CD8-positive, alpha-beta memory T cell (primary cell): ENCODE data around the gene ACSM5. TPM values are rescaled to one million over a fixed set of nuclear protein-coding genes. Genes with fewer than 3 reads are reported as not detected.

Experiments
- CTCF ChIA-PET: fragments of 350-600 bp; sonication (Branson Sonifier 250); formaldehyde crosslinking; loops from one replicate; lab custom pipeline; 2021; ENCODE audit warnings: antibody characterized with exemption; lab: Charles Lee
- POLR2A ChIA-PET: fragments of 350-600 bp; sonication (Branson Sonifier 250); formaldehyde crosslinking; loops from one replicate; lab custom pipeline; 2021; ENCODE audit warnings: antibody characterized with exemption; lab: Charles Lee
- DNase-seq, 5 donors: peaks; one replicate each; pipeline versions ENCODE4 v3.0.0 to v3.0.0-alpha.2; 2020 to 2022; ENCODE audit warnings: mixed read lengths in 1 of 5
- H3K27ac ChIP-seq: one replicate; pipeline ENCODE4 v1.7.0; 2013; ENCODE audit warnings: low read depth, mild to moderate bottlenecking, low read length, moderate library complexity
- H3K27me3 ChIP-seq: 2 replicates; pipeline ENCODE4 v1.7.0; 2013; ENCODE audit warnings: low read length, mild to moderate bottlenecking; ENCODE audit not compliant: insufficient read depth, poor library complexity, severe bottlenecking
- H3K36me3 ChIP-seq: 2 replicates; pipeline ENCODE4 v1.7.0; 2013; ENCODE audit warnings: mild to moderate bottlenecking, low read length, moderate library complexity; ENCODE audit not compliant: insufficient read depth
- H3K4me1 ChIP-seq: 2 replicates; pipeline ENCODE4 v1.7.0; 2013; ENCODE audit warnings: mild to moderate bottlenecking, low read length, moderate library complexity; ENCODE audit not compliant: insufficient read depth
- H3K4me3 ChIP-seq: 2 replicates; pipeline ENCODE4 v1.7.0; 2013; ENCODE audit warnings: mild to moderate bottlenecking, low read length
- H3K9me3 ChIP-seq: 2 replicates; pipeline ENCODE4 v1.7.0; 2013; ENCODE audit warnings: mild to moderate bottlenecking, low read length
- H3K27ac Mint-ChIP-seq, 8 donors: one replicate each; pipeline ENCODE4 v1.8.0; 2020 to 2021; ENCODE audit warnings: mixed read lengths in 8 of 8, mild to moderate bottlenecking in 6 of 8, inconsistent platforms in 3 of 8, moderate library complexity in 3 of 8
- H3K27me3 Mint-ChIP-seq, 2 donors: one replicate each; pipeline ENCODE4 v1.8.0; 2020 to 2021; ENCODE audit warnings: mixed read lengths in 2 of 2, mild to moderate bottlenecking in 1 of 2, moderate library complexity in 1 of 2
- H3K36me3 Mint-ChIP-seq, 3 donors: one replicate each; pipeline ENCODE4 v1.8.0; 2020 to 2021; ENCODE audit warnings: mixed read lengths in 3 of 3, inconsistent platforms in 1 of 3, mild to moderate bottlenecking in 1 of 3
- H3K4me1 Mint-ChIP-seq, 3 donors: one replicate each; pipeline ENCODE4 v1.8.0; 2020 to 2021; ENCODE audit warnings: mixed read lengths in 3 of 3, inconsistent platforms in 1 of 3, mild to moderate bottlenecking in 1 of 3
- H3K4me3 Mint-ChIP-seq, 7 donors: one replicate each; pipeline ENCODE4 v1.8.0; 2020 to 2021; ENCODE audit warnings: mixed read lengths in 7 of 7, mild to moderate bottlenecking in 6 of 7, moderate library complexity in 4 of 7, inconsistent platforms in 2 of 7
- H3K9me3 Mint-ChIP-seq, 5 donors: one replicate each; pipeline ENCODE4 v1.8.0; 2020 to 2022; ENCODE audit warnings: mixed read lengths in 5 of 5, mild to moderate bottlenecking in 3 of 5, moderate library complexity in 2 of 5, inconsistent platforms in 1 of 5
- polyA plus RNA-seq: library from polyadenylated mRNA; unstranded; fragments of 300-500 nt; fragmentation: Illumina TruSeq; gene quantifications from one replicate; pipeline ENCODE4 v1.2.3, GENCODE V29; 2021
- total RNA-seq, 2 experiments: library from RNA; stranded (reverse); gene quantifications; one replicate each; pipeline ENCODE4 v1.2.3, GENCODE V29; 2021

Gene ACSM5
- total and polyA plus RNA-seq, 3 experiments from 2014 or later: not detected

DNA sequence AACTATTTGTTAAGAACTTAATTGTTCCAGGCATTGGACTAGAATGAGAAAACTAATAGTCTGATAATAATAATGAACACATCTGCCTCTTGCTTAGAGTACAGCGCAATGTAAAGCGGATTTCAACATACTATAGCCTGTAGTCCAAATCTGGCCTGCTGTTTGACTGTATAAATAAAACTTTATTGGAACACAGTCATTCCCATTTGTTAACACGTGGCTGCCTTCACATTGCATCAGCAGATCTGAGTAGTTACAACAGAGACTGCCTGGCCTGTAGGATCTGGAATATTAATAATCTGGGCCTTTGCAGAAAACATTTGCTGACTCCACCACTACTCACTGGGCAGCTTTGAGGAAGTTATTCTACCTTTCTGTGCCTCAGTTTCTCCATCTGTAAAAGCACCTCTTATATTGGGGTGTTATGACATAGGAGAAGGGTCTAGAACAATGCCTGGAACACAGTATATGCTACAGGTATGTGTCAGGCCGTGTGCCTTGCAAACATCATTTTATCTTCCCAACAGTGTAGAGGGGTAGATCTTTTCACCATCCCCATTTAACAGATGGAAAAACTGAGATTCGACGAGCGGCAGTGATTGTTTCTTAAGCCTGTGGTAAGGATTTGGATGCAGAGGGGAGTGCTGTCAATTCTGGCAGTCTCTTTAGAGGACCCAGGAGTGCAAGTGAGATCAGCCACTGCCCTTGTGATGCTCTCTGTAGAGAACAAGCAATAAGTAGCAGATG lies 27.0 kb upstream of the ACSM5 start:
- Histone ChIP-seq H3K4me3 (no peak overlapping the region), H3K27me3 (no peaks in the 10 kb centered on the region), H3K9me3 (no peaks in the 10 kb centered on the region), H3K36me3 (no peaks in the 10 kb centered on the region), H3K27ac (no peak overlapping the region), H3K4me1 (no peaks in the 10 kb centered on the region)
- H3K27me3 Mint-ChIP-seq: peaks cover 8 to 9% of the 10 kb centered on the region in 2 donors
- POLR2A ChIA-PET: no interaction called here
- DNase-seq: no peak
- no peaks in the 10 kb centered on the region for H3K36me3 Mint-ChIP-seq
- H3K9me3 Mint-ChIP-seq: no peaks in the 10 kb centered on the region
- no peak overlapping the region for H3K27ac Mint-ChIP-seq
- no peaks in the 10 kb centered on the region for H3K4me1 Mint-ChIP-seq
- H3K4me3 Mint-ChIP-seq: no peak overlapping the region
- CTCF ChIA-PET: no interaction called here

DNA sequence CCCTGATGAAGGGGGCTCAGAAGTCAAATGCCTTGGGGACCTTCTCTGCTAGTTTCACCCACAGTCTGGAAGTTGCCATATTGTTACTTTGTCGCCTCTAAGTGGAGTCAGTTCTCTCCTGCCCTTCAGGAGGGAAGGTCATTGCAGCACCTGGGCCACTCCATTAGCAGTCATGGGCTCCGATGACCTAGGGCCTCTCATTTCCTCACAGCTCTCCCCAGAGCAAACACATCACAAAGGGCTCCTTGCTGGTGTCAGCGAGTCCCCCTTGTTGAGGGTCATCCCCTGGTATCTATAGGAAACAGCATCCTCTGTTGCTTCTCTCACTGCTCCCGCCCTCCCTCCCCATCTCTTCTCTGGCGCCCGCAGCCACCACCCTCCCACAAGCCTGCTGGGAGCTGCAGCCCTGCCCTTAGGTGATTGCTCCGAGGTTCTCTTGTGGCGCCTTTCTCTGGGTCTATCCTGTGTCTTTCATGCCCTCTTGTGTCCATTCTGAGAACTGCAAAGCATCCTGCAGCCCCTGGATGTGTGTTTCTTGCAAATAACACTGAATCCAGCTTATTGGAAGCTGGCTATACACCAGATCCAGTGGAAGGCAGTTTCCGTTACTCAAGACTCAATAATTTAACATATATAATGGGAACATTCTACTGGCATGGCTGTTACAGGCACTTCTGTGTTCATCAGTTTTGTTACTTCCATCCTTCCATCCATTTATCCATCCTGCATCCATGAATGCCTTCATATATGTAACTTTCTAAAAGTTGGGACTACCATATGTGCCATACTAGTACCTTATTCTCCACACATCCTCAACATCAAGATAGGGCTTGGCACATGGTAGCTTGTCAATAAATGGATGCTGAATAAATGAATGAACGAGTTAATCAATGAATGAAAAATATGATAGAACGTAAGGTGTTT lies 26.0 kb upstream of the ACSM5 start:
- ChIA-PET CTCF (interaction anchor here (1.2 to 1.6 kb wide), 4 partner anchors 10 to 476 kb away, joined by 3 to 7 read pairs (median 5); no protein-coding TSS in a partner anchor), POLR2A (no interaction called here)
- no peak overlapping the region for H3K27ac Mint-ChIP-seq
- H3K9me3 Mint-ChIP-seq: no peaks in the 10 kb centered on the region
- Histone ChIP-seq H3K4me1 (no peaks in the 10 kb centered on the region), H3K9me3 (no peaks in the 10 kb centered on the region), H3K4me3 (no peak overlapping the region), H3K36me3 (no peaks in the 10 kb centered on the region), H3K27ac (no peak overlapping the region), H3K27me3 (no peaks in the 10 kb centered on the region)
- peaks cover 6 to 14% of the 10 kb centered on the region in 2 donors for H3K27me3 Mint-ChIP-seq
- H3K4me1 Mint-ChIP-seq: no peaks in the 10 kb centered on the region
- H3K4me3 Mint-ChIP-seq: peak overlapping the region in 1 of 7 donors; percentile 2
- peak in 2 of 5 donors; percentile 9 to 20 for DNase-seq
- no peaks in the 10 kb centered on the region for H3K36me3 Mint-ChIP-seq

- H3K27me3 Mint-ChIP-seq: peaks cover 6 to 14% of the 10 kb centered on the region in 2 donors
- POLR2A ChIA-PET: no interaction called here
- no peaks in the 10 kb centered on the region for H3K4me1 Mint-ChIP-seq
- H3K9me3 Mint-ChIP-seq: no peaks in the 10 kb centered on the region
- H3K36me3 Mint-ChIP-seq: no peaks in the 10 kb centered on the region
- Histone ChIP-seq H3K36me3 (no peaks in the 10 kb centered on the region), H3K4me1 (no peaks in the 10 kb centered on the region), H3K9me3 (no peaks in the 10 kb centered on the region), H3K27me3 (no peaks in the 10 kb centered on the region), H3K4me3 (no peak overlapping the region), H3K27ac (no peak overlapping the region)
- no peak overlapping the region for H3K27ac Mint-ChIP-seq
- CTCF ChIA-PET: interaction anchor here (1.2 to 2.5 kb wide), 10 partner anchors 7 to 479 kb away, joined by 3 to 12 read pairs (median 4); no protein-coding TSS in a partner anchor
- peak in 3 of 5 donors; percentile 22 to 30 (median 23) for DNase-seq
- no peak overlapping the region for H3K4me3 Mint-ChIP-seq
Observed at GRCh38 chr16:20385844-20386832, 23.2 kb upstream of the ACSM5 start.

- no peaks in the 10 kb centered on the region for H3K4me1 ChIP-seq
- Mint-ChIP-seq H3K36me3 (no peaks in the 10 kb centered on the region), H3K4me3 (no peak overlapping the region), H3K27me3 (peaks cover 6 to 14% of the 10 kb centered on the region in 2 donors), H3K4me1 (no peaks in the 10 kb centered on the region), H3K9me3 (no peaks in the 10 kb centered on the region), H3K27ac (no peak overlapping the region)
- no peak overlapping the region for H3K27ac ChIP-seq
- POLR2A ChIA-PET: no interaction called here
- DNase-seq: no peak
- CTCF ChIA-PET: interaction anchor here (1.5 kb wide), 1 partner anchor 481 kb away, joined by 3 read pairs; no protein-coding TSS in a partner anchor
- H3K36me3 ChIP-seq: no peaks in the 10 kb centered on the region
- no peak overlapping the region for H3K4me3 ChIP-seq
- no peaks in the 10 kb centered on the region for H3K27me3 ChIP-seq
- no peaks in the 10 kb centered on the region for H3K9me3 ChIP-seq
Observed at GRCh38 chr16:20387978-20388377, 21.4 kb upstream of the ACSM5 start.

DNA sequence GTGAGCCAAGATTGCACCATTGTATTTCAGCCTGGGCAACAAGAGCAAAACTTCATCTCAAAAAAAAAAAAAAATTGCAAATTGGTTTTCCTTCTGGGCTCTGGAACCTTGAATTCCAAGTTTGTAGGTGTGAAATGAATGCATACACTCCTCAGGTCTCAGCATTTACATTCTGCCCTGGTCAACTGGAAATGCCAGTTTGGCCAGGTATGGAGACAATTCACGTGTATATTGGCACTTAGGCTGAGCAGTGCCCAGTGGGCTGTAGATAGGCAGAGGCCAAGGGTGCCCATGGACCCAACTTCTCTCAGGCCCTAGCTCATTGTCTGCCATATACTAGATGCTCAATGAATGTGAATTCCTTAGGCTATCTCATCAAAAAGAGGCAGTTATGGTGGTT lies 20.5 kb upstream of the ACSM5 start:
- DNase-seq: no peak
- Histone ChIP-seq H3K36me3 (no peaks in the 10 kb centered on the region), H3K27ac (no peak overlapping the region), H3K9me3 (no peaks in the 10 kb centered on the region), H3K4me3 (no peak overlapping the region), H3K4me1 (no peaks in the 10 kb centered on the region), H3K27me3 (no peaks in the 10 kb centered on the region)
- Mint-ChIP-seq H3K9me3 (no peaks in the 10 kb centered on the region), H3K4me1 (no peaks in the 10 kb centered on the region), H3K27ac (no peak overlapping the region), H3K27me3 (peaks cover 6 to 14% of the 10 kb centered on the region in 2 donors), H3K4me3 (no peak overlapping the region), H3K36me3 (no peaks in the 10 kb centered on the region)
- ChIA-PET CTCF (no interaction called here), POLR2A (no interaction called here)

DNA sequence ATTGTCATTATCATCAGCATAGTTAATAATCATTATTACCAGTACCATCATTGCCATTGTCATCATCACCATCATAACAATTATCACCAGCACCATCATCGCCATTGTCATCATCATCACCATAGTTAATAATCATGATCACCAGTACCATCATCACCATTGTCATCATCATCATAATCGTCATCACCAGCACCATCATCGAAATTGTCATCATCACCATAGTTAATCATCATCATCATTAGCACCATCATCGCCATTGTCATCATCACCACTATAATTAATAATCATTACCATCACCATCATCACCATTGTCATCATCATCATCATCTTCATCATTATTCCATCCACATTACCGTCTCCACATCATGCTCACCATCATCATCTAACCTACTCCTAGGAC lies 18.3 kb upstream of the ACSM5 start:
- Mint-ChIP-seq H3K4me3 (no peak overlapping the region), H3K27ac (no peak overlapping the region), H3K27me3 (peaks cover 4 to 14% of the 10 kb centered on the region in 2 donors), H3K4me1 (no peaks in the 10 kb centered on the region), H3K36me3 (no peaks in the 10 kb centered on the region), H3K9me3 (no peaks in the 10 kb centered on the region)
- H3K27me3 ChIP-seq: no peaks in the 10 kb centered on the region
- H3K27ac ChIP-seq: no peak overlapping the region
- H3K36me3 ChIP-seq: no peaks in the 10 kb centered on the region
- CTCF ChIA-PET: no interaction called here
- DNase-seq: no peak
- H3K4me1 ChIP-seq: no peaks in the 10 kb centered on the region
- H3K4me3 ChIP-seq: no peak overlapping the region
- H3K9me3 ChIP-seq: no peaks in the 10 kb centered on the region
- POLR2A ChIA-PET: no interaction called here

- POLR2A ChIA-PET: no interaction called here
- H3K27me3 Mint-ChIP-seq: peaks cover 0 to 2% of the 10 kb centered on the region in 2 donors
- H3K9me3 Mint-ChIP-seq: no peaks in the 10 kb centered on the region
- DNase-seq: no peak
- no peaks in the 10 kb centered on the region for H3K4me1 ChIP-seq
- no peak overlapping the region for H3K4me3 ChIP-seq
- no peaks in the 10 kb centered on the region for H3K9me3 ChIP-seq
- H3K27ac Mint-ChIP-seq: no peak overlapping the region
- H3K4me1 Mint-ChIP-seq: no peaks in the 10 kb centered on the region
- H3K27ac ChIP-seq: no peak overlapping the region
- CTCF ChIA-PET: interaction anchor here (1.2 to 2.0 kb wide), 3 partner anchors 8 to 10 kb away, joined by 3 to 7 read pairs (median 5); no protein-coding TSS in a partner anchor
- no peaks in the 10 kb centered on the region for H3K27me3 ChIP-seq
- no peak overlapping the region for H3K4me3 Mint-ChIP-seq
- H3K36me3 ChIP-seq: no peaks in the 10 kb centered on the region
- no peaks in the 10 kb centered on the region for H3K36me3 Mint-ChIP-seq
Observed at GRCh38 chr16:20393801-20394577, 15.3 kb upstream of the ACSM5 start.
